ENCODE results near the gene PRKAG1.

The PRKAG1 gene

DNA sequence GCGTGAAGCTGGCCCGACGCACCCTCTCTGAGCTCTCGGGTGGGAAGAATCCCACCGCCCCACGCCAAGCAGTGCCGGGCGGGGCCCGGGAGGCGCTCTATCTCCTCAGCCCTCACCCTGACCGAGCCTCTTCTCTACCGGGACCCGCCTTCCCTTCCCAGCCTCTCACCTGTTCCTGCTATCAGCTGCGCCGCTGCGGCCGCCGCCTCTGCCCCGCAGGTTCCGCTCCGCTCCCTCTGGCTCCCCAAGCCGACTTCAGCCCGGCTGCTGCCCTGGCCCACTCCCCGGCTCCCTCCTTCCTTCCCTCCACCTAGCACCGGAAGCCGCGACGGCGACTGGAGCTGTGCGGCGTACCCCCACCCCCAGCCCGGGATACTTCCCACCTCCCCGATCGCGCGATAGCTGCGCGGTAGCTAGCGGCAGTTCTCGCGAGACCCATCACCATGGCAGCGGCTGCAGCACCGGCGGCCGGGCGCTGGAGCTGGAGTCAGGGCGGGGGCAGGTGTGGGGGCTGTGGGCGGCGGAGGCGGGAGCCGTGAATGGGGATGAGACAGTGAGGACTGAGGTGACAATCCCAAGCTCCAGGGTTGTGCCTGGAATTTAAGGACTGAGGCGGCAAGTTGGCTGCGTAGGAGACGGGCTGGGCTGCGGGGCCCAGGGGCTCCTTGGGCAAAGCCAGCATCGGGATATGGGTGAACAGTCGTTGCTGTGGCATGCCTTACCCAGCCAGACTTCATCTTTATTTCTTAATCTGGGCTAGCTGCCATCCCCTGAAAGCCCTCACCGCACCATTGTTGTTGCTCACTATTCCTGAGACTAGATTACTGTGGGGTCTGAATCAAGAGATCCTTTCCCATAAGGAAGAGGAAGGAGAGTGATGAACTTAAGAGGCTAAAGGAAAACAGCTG lies 61.2 kb downstream of the PRKAG1 start, which contains the start of gene ARF3:
ARF3 (minus strand) TSS at position 347 of the 908 bp plus-strand sequence. CDS start 16,392 bp downstream, outside the sequence.
- no peaks in the 10 kb centered on the region for H3K9me3 ChIP-seq (ENCODE audit: insufficient read depth, low read length, severe bottlenecking)
- ATAC-seq (ENCODE audit: insufficient read depth, low read depth) (peak; percentile 93), DNase-seq (peak; percentile 97)
- no peaks in the 10 kb centered on the region for H3K27me3 ChIP-seq (ENCODE audit: insufficient read depth, low read length, poor library complexity)
- TF ChIP-seq, protein P1, sequence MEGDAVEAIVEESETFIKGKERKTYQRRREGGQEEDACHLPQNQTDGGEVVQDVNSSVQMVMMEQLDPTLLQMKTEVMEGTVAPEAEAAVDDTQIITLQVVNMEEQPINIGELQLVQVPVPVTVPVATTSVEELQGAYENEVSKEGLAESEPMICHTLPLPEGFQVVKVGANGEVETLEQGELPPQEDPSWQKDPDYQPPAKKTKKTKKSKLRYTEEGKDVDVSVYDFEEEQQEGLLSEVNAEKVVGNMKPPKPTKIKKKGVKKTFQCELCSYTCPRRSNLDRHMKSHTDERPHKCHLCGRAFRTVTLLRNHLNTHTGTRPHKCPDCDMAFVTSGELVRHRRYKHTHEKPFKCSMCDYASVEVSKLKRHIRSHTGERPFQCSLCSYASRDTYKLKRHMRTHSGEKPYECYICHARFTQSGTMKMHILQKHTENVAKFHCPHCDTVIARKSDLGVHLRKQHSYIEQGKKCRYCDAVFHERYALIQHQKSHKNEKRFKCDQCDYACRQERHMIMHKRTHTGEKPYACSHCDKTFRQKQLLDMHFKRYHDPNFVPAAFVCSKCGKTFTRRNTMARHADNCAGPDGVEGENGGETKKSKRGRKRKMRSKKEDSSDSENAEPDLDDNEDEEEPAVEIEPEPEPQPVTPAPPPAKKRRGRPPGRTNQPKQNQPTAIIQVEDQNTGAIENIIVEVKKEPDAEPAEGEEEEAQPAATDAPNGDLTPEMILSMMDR (IDR thresholded peaks at IDR 0.05; ENCODE audit: borderline replicate concordance, extremely low read depth, low read length, poor library complexity, severe bottlenecking) = no peak
- TF ChIP-seq EZH2 (IDR thresholded peaks at IDR 0.05; ENCODE audit: borderline replicate concordance, low read depth, low read length, severe bottlenecking) = no peak
- peak within 1 kb of the TSS; percentile 77 for H3K27ac ChIP-seq (ENCODE audit: low read length)
- peaks cover 49% of the 10 kb centered on the region for H3K79me2 ChIP-seq (ENCODE audit: insufficient read depth, low read length)
- H3K4me2 ChIP-seq (ENCODE audit: insufficient read depth, low read length) = peak within 1 kb of the TSS; percentile 93
- H3K9ac ChIP-seq (ENCODE audit: low read depth, low read length) = peak within 1 kb of the TSS; percentile 77
- peaks cover 41% of the 10 kb centered on the region; the same call in 1 of the 2 replicates for H4K20me1 ChIP-seq (ENCODE audit: insufficient read depth, low read length)
- peaks cover 33% of the 10 kb centered on the region for H3K4me1 ChIP-seq (ENCODE audit: insufficient read depth, low read length)
- H3K4me3 ChIP-seq (ENCODE audit: low read depth in 1 of 2, low read length in 2 of 2) = peak within 1 kb of the TSS; percentile 69 to 87
- H2AFZ ChIP-seq (ENCODE audit: low read depth, low read length) = peak within 1 kb of the TSS; percentile 86
- H3K36me3 ChIP-seq (ENCODE audit: insufficient read depth, low read length) = peaks cover 29% of the 10 kb centered on the region

DNA sequence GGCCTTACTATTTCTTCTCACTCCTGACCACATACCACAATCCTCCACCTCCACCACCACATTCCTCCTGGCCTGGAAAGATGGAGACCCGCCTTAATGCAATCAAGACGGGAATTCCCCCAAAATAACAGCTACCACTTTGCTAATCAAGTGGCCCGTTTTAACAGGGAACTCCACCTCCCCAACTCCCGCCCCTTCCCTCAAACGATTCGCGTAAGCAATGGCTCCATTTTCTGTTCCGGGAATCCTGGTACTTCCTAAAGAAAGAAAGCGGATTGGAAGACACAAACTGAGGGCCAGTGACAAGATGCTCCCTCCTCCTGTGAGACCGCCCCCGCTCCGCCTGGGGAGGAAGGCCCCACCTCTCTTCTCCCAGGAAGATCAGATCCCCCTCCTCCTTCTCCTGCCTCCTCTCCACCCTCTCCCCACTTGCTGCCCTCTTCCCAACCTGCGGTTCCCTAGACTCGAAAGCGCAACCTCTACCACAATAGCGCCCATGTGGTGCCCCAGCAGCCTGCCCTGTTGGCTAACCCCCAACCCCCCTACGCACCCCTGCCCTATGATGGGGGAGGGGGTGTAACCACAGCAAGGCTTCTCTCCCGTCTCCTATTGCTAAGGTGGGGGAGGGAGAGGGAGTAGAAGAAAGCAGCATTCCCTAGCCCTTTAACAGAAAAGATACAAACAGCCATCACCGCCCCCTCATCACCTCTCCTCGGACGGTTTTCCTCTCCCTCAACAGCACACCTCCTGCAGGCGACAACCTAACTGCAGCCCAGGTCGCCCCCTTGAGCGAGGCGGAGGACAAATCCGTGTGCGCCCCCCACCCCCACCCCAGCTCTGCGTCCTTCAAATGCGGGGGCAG lies 62.1 kb downstream of the PRKAG1 start:
- H3K36me3 ChIP-seq (ENCODE audit: insufficient read depth, low read length) = peaks cover 31% of the 10 kb centered on the region
- peaks cover 57% of the 10 kb centered on the region for H3K79me2 ChIP-seq (ENCODE audit: insufficient read depth, low read length)
- H2AFZ ChIP-seq (ENCODE audit: low read depth, low read length) = peak overlapping the region; percentile 79
- H3K9ac ChIP-seq (ENCODE audit: low read depth, low read length) = peak overlapping the region; percentile 77
- H3K27ac ChIP-seq (ENCODE audit: low read length) = peak overlapping the region; percentile 77
- H3K4me3 ChIP-seq (ENCODE audit: low read depth in 1 of 2, low read length in 2 of 2) = peak overlapping the region; percentile 69 to 87
- H4K20me1 ChIP-seq (ENCODE audit: insufficient read depth, low read length) = peaks cover 46% of the 10 kb centered on the region; the same call in 1 of the 2 replicates
- H3K9me3 ChIP-seq (ENCODE audit: insufficient read depth, low read length, severe bottlenecking) = no peaks in the 10 kb centered on the region
- H3K4me2 ChIP-seq (ENCODE audit: insufficient read depth, low read length) = peak overlapping the region; percentile 93
- DNase-seq = peak; percentile 76
- no peaks in the 10 kb centered on the region for H3K27me3 ChIP-seq (ENCODE audit: insufficient read depth, low read length, poor library complexity)
- ATAC-seq (ENCODE audit: insufficient read depth, low read depth) = peak; percentile 50
- peaks cover 33% of the 10 kb centered on the region for H3K4me1 ChIP-seq (ENCODE audit: insufficient read depth, low read length)
- TF ChIP-seq EZH2 (IDR thresholded peaks at IDR 0.05; ENCODE audit: borderline replicate concordance, low read depth, low read length, severe bottlenecking) = no peak
- TF ChIP-seq, protein P1 (IDR thresholded peaks at IDR 0.05; ENCODE audit: borderline replicate concordance, extremely low read depth, low read length, poor library complexity, severe bottlenecking) = peak; percentile 50

DNA sequence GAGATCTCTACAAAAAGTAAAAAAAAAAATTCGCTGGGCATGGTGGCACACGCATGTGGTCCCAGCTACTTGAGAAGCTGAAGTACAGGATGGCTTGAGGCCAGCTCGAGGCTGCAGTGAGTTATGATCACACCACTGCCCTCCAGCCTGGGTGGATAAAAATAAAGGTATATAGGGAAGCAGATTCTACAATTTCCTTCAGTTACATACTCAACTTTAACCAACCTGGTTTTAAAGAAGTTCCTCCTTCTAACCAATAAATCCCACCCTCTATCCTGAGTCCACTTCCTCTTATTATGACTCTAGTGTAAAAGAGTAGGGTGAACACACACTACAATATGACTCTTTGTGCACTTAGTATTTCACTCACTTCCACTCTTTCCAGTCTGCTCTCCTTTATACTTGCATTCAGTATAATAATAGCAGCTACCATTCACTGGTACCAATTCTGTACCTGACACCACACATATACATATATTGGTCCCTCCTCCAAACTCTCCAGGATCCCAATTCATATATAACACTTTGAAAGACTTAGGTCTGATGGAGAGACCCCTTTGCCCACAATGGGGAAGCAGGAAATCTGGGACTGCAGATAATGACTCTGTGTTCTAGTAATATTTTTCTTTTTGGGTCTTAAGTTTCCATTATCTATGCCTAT lies 63.6 kb downstream of the PRKAG1 start:
- DNase-seq (no peak), ATAC-seq (ENCODE audit: insufficient read depth, low read depth) (no peak)
- TF ChIP-seq, protein P1 (IDR thresholded peaks at IDR 0.05; ENCODE audit: borderline replicate concordance, extremely low read depth, low read length, poor library complexity, severe bottlenecking) = no peak
- no peak for TF ChIP-seq EZH2 (IDR thresholded peaks at IDR 0.05; ENCODE audit: borderline replicate concordance, low read depth, low read length, severe bottlenecking)
- no peak overlapping the region for H3K27ac ChIP-seq (ENCODE audit: low read length)
- H3K79me2 ChIP-seq (ENCODE audit: insufficient read depth, low read length) = peaks cover 72% of the 10 kb centered on the region
- H3K9ac ChIP-seq (ENCODE audit: low read depth, low read length) = no peak overlapping the region
- no peaks in the 10 kb centered on the region for H3K9me3 ChIP-seq (ENCODE audit: insufficient read depth, low read length, severe bottlenecking)
- H4K20me1 ChIP-seq (ENCODE audit: insufficient read depth, low read length) = peaks cover 53% of the 10 kb centered on the region
- H3K27me3 ChIP-seq (ENCODE audit: insufficient read depth, low read length, poor library complexity) = no peaks in the 10 kb centered on the region
- no peak overlapping the region for H2AFZ ChIP-seq (ENCODE audit: low read depth, low read length)
- peak overlapping the region in 1 of 2 experiments; percentile 87; a peak in 1 of 4 replicates for H3K4me3 ChIP-seq (ENCODE audit: low read depth in 1 of 2, low read length in 2 of 2)
- H3K36me3 ChIP-seq (ENCODE audit: insufficient read depth, low read length) = peaks cover 33% of the 10 kb centered on the region
- peak overlapping the region; percentile 93; the same call in 1 of the 2 replicates for H3K4me2 ChIP-seq (ENCODE audit: insufficient read depth, low read length)
- H3K4me1 ChIP-seq (ENCODE audit: insufficient read depth, low read length) = peaks cover 33% of the 10 kb centered on the region

All from DND-41 (cell line).